DOHH2 (cell line): ENCODE measurements around the gene DNAH7.

Source experiments
- CTCF ChIP-seq: fragments of 200-600 bp; sonication (generic); IDR thresholded peaks from one replicate; pipeline ENCODE4 v1.5.1; 2014; ENCODE audit warnings: antibody characterized with exemption, mild to moderate bottlenecking, low read depth, low read length; ENCODE audit not compliant: poor library complexity, severe bottlenecking
- EZH2phosphoT487 ChIP-seq: fragments of 200-600 bp; sonication (generic); IDR thresholded peaks from 2 replicates; pipeline ENCODE4 v1.6.1; 2017; ENCODE audit warnings: borderline replicate concordance, mild to moderate bottlenecking, antibody characterized with exemption, low read length, moderate library complexity, mixed read lengths

- TF ChIP-seq EZH2phosphoT487 (no peak), CTCF (no peak)
These were observed 10.4 kb upstream of the DNAH7 start for GRCh38 chr2:196079052-196079451.
